SIG-M5 treated with dmso at 0.1 percent for 504 hours (cell line): ENCODE results near the gene RIPK3.

Source experiments
- DNase-seq: peaks from one replicate; lab custom pipeline; 2025; ENCODE audit not compliant: unreplicated experiment; lab: John Stamatoyannopoulos, UW

Gene RIPK3

DNA sequence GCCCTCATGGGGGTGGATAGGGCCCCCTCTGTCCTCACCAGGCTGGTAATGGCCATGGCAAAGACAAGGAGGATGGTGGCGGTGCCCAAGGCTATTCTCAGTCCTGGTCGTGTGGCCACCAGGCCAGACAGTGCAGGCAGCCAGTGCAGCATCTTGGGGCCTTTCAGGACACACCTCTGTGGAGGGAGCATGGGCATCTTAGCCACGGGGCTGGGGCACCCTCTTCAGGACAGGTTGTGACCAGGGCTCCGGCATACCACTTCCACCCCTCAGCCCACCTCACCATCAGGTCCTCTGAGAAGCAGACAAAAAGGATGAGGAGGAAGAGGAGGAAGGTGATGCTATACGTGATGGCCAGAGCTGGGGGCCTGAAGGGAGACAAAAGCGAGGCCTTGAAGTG is 15.8 kb downstream of the RIPK3 start:
- DNase-seq: no peak

DNA sequence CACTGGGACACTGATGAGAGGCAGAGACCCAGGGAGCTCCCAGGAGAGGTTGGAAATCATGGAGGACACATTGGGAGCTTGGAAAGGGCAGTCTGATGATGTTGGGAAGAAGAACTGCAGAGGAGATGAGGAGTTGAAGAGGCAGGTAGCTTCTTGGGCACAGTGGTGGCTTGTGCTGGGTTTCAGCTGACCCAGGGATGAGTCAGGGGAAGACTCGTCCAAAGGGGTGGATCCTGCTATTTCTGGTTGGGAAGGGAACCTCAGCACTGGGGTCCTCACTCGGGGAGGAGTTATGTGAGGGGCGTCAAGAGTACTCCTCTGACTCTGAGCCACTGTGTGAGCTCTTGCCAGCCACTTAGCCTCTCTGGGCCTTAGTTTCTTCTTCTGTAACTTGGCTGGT is 16.4 kb downstream of the RIPK3 start:
- no peak for DNase-seq

DNA sequence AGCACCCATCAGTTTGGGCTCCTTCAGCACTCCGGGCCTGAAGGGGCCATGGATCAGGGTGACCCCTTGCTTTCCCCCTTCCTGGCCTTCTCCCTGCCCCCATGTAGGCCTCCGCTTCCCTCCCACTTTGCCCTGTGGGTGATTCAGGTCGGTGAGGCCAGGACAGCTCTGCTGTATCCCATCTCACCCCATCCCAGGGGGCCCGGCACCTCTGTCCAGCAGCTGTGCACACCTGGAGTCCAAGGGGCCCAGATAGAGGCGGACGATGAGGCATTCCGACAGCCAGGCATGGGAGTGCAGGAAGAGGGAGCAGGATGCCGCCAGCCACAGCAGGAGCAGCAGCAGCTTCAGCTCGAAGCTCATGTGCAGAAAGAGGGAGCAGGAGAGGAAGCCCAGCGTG is 17.1 kb downstream of the RIPK3 start:
- no peak for DNase-seq

DNA sequence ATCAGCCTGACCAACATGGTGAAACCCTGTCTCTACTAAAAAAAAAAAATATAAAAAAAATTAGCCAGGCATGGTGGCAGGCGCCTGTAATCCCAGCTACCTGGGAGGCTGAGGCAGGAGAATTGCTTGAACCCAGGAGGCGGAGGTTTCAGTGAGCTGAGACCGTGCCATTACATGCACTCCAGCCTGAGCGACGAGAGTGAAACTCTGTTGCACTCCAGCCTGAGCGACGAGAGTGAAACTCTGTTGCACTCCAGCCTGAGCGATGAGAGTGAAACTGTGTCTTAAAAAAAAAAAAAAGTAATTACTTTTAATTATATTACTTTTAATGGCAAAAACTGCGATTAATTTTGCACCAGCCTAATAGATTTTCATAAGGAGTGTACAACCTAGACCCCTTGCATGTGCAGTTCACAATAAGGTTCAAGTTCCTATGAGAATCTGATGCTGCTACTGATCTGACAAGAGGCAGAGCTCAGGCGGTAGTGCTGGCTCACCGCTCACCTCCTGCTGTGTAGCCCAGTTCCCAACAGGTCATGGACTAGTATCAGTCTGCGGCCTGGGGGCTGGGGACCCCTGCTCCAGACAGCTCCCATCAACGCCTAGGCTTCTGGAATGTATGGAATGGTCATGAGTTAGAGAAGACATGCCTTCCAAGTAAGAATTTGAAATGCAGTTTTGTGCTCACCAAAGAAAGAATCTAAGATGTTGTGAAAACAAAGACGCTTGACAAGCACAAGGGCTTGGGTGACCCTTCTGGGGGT is 18.4 kb downstream of the RIPK3 start:
- DNase-seq: no peak

DNA sequence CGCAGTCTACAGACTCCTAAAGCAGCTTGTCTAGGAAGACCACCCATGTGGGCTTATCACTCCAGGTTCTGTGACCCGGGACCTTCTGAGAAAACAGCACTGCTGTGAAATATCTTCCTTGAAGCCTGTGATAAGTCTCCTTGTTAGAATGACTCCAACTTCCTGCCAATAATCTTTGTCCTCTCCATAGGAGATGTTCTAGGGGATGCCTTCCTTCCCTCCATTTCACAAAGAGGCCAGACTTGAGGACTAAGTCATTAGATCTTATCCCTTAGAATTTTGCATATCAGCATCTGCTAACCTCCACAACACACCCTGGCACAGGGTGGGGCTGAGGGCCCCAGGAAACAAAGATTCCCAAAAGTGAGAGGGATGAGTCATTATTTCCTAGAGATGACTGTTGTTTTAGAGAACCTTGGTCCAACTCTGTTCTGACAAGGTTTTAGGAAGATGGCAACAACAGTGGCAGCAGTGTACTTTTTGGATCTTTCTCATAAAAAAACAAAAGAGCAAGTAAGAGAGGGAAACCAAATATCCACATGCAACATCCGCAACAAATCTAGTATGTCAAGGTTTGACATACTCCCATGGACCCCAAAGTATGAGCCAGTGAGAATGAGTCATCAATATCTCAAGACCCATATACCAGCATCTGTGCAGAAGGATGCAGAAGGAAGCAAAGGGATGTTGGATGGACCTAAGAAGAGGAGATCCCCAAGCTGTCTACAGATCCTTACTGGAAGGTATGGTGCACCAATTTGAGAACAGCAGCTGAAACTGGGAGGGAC is 22.5 kb downstream of the RIPK3 start:
- no peak for DNase-seq

DNA sequence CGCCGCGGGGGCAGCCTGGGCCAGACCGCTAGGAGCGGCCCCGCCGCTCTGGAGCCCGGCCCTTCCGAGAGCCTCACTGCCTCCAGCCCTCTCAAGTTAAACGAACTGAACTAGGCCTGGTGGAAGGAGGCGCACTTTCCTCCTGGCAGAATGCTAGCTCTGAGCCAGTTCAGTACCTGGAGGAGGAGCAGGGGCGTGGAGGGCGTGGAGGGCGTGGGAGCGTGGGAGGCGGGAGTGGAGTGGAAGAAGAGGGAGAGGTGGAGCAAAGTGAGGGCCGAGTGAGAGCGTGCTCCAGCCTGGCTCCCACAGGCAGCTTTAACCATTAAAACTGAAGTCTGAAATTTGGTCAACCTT is 23.2 kb downstream of the RIPK3 start:
- DNase-seq: no peak

DNA sequence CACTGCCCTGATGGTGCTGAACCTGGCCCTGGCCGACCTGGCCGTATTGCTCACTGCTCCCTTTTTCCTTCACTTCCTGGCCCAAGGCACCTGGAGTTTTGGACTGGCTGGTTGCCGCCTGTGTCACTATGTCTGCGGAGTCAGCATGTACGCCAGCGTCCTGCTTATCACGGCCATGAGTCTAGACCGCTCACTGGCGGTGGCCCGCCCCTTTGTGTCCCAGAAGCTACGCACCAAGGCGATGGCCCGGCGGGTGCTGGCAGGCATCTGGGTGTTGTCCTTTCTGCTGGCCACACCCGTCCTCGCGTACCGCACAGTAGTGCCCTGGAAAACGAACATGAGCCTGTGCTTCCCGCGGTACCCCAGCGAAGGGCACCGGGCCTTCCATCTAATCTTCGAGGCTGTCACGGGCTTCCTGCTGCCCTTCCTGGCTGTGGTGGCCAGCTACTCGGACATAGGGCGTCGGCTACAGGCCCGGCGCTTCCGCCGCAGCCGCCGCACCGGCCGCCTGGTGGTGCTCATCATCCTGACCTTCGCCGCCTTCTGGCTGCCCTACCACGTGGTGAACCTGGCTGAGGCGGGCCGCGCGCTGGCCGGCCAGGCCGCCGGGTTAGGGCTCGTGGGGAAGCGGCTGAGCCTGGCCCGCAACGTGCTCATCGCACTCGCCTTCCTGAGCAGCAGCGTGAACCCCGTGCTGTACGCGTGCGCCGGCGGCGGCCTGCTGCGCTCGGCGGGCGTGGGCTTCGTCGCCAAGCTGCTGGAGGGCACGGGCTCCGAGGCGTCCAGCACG is 23.8 kb downstream of the RIPK3 start:
- no peak for DNase-seq

DNA sequence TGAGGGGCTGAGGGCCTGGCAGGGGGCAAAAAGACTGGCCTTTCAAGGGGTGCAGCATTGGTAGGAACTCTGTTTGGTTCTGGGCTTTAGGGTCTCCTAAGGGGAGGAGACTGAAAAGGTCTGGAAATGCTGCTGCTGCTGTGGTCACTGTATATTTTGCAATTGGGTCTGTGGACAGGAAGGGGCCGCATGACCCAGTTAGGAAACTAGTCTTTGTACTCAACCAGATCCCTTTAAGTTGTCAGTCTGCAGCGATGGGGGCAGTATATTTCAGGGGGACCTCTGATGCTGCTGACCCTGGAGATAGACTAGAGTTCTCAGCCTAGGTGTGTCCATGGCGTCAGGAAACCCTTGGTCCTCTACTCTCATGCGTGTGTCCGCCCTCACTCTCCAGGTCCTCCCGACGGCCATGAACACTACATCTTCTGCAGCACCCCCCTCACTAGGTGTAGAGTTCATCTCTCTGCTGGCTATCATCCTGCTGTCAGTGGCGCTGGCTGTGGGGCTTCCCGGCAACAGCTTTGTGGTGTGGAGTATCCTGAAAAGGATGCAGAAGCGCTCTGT is 24.5 kb downstream of the RIPK3 start:
- DNase-seq: no peak

DNA sequence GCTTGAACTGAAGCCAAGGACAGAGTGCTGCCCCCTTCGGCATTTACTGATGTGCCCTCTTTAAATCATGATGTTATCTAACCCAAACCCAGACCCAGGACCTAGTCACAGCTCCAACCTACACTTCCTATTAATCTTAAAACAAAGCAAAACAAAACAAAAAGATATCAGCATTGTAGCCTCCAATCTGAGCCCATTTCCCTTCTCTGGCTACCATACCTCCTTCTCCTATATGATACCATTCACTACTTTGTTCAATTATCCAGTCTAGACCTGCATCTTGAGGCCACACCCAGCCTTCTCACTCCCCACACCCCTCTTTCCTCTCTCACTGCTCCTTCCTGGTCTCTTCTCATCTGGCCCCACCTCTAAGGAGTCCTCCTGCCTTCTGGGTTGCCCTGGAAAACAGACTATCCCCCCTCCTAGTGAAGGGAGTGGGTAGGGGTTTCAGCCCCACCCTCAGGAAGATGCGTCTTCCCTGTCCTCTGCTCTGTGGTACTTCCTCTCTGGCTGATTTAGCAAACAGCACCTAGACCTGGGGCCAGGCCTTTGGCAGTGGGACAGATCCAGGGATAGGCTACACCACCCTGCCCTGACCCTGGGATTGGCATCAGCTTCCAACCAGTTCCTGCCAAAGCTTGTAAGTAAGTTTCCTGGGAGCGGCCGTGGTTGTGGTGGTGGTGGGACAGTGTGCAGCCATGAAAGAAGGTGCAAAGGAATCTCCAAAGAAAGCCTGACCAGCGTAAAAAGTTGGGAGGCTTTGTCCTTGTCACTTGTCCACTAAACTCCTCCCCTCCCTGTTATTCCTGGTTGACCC is 25.2 kb downstream of the RIPK3 start:
- no peak for DNase-seq

DNA sequence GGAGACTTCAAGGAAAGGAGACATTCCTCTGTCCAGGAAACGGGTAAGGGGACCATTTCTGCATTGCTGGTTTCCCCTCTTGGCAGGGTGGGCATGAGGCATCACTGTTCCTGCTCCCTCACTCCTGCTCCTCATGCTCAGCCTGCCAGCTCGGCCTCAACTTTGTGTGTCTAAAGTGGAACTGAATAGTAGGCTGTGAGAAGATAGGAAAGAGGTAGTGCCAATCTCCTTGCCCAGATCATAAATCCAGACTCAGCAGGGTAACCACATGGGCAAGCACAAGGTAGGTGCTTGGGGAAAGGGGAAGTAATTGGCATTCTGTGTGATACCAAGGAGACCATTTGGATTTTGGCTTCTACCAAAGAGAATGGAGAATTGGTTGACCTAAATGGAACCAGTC is 25.9 kb downstream of the RIPK3 start:
- DNase-seq: no peak

DNA sequence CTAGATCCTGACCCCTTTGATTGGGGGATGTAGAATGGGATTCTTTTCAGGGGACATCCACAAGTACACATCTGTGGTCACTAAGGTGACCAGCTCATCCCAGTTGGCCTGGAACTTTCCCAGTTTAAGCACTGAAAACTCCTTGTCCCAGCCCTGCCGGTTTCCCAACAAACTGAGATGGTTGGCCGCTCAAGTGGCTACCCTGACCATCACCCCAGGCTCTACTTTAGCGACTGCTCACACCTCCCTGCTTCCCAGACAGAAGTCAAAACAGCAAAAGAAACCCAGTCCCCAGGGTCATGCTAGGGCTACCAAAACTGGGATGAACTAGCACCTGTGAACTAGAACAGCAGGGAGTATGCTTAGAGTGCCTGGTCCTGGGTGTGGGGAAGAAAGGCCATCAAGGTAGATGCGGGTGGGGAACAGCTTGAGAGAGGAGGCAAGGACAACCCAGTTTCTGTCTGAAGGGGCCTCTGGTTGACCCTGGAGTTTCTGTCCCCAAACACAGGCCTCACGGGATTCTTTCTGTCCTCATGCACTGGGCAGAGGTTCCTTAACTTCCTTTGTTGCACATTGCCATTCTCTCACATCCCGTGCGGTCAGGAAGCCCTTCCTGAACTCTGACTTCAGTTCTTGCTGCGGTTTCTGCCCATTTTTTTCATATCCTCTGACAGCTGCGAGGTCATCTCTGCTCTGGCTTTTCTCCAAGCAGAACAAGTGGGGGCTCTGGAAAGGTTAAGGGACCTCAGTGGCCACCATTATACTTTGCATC is 26.9 kb downstream of the RIPK3 start:
- DNase-seq: peak; percentile 70

DNA sequence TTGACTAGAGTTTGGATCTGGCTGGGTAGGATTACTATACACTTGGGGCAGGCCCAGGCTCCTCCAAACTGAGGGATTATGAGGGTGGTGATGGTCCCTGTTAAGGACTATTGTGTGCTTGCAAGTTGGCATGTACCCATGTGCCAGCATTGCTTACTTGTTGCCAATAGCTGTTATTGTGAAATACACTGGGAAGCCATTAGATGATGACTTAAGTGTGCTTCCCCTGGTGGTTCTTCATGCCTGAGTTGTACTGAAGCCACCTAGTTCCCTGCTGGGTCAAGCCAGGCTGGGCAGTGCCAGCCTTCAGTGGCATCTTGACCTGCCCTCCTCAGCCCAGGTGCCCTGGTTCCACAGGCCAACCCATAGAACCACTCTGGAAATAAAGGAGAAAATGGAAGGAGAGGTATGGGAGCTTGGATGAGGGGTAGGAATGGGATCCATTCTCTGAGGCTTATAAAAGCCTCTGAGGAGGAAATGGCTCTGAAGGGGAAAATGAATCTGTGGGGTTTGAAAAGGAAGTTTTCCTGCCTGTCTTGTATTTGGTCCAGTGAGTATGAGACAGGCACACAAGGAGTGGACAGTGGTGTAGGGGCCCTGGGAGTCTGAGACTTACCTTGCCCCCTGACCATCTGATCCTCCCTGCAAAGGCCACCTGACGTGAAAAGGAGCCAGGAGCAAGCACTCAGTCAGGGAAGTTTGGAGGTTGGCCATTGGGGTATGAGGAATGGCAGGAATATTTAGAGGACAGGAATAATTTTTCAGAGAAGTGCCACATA is 27.8 kb downstream of the RIPK3 start:
- peak; percentile 25 for DNase-seq

DNA sequence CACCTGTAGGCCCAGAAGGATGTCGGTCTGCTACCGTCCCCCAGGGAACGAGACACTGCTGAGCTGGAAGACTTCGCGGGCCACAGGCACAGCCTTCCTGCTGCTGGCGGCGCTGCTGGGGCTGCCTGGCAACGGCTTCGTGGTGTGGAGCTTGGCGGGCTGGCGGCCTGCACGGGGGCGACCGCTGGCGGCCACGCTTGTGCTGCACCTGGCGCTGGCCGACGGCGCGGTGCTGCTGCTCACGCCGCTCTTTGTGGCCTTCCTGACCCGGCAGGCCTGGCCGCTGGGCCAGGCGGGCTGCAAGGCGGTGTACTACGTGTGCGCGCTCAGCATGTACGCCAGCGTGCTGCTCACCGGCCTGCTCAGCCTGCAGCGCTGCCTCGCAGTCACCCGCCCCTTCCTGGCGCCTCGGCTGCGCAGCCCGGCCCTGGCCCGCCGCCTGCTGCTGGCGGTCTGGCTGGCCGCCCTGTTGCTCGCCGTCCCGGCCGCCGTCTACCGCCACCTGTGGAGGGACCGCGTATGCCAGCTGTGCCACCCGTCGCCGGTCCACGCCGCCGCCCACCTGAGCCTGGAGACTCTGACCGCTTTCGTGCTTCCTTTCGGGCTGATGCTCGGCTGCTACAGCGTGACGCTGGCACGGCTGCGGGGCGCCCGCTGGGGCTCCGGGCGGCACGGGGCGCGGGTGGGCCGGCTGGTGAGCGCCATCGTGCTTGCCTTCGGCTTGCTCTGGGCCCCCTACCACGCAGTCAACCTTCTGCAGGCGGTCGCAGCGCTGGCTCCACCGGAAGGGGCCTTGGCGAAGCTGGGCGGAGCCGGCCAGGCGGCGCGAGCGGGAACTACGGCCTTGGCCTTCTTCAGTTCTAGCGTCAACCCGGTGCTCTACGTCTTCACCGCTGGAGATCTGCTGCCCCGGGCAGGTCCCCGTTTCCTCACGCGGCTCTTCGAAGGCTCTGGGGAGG is 28.9 kb downstream of the RIPK3 start, which contains the start of gene LTB4R:
Gene LTB4R, plus strand, starts transcription at position 857 of the 959 bp plus-strand sequence. CDS start 4,150 bp downstream, outside the sequence.
- peak; percentile 22 for DNase-seq

DNA sequence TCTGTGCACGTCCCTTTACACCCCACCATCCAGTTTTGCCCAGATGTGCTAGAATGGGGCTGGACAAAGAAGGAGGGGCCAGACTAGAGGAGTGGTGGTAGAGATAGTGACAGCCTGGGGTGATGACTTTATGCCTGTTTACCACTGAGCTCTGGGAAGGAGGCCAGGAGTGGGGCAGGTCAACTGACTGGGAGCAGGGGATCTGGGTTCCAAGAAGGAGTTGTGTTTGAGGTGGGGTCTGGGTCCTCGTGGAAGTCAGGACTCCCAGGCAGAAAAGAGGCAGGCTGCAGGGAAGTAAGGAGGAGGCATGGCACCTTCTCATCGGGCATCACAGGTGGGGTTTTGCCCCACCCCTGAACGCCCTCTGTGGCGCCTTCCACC is 29.5 kb downstream of the RIPK3 start:
- DNase-seq: no peak

DNA sequence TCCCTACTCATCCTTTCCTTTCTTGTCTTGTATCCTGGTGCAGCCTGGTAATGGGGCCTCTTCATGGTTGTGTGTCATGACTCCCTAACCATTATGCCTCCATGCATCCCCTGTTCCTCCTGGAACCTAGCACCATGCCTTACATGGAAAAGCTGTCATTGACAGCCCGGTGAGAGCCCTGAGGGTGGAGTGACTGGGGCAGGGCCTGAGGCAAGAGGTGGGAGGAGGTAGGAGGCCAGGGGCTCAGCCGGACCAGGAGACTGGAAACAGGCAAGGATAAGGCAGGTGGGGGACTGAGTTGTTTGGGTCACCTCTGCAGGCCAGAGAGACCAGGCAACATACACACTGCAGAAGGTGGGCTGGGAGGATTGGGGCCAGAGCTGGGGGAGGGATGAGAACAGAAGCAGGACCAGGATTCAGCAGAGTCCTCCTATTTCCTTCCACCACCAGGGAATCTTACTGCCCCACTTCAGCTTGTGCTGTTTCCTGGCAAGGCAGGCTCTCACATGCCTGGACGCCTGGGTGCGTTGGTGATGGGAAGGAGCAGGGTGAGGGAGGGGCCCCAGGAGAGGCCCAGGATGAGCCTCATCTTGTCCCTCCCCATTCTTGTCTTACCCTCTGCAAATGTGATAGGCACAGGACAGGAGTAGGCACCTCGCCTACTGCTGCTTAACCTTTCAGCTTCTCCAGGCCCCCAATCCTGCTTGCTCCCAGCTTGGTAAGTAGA is 30.1 kb downstream of the RIPK3 start, which contains the start of gene LTB4R2:
Gene LTB4R2, plus strand, starts transcription at position 603 of the 727 bp plus-strand sequence. CDS start 525 bp downstream, outside the sequence.
- DNase-seq: no peak

DNA sequence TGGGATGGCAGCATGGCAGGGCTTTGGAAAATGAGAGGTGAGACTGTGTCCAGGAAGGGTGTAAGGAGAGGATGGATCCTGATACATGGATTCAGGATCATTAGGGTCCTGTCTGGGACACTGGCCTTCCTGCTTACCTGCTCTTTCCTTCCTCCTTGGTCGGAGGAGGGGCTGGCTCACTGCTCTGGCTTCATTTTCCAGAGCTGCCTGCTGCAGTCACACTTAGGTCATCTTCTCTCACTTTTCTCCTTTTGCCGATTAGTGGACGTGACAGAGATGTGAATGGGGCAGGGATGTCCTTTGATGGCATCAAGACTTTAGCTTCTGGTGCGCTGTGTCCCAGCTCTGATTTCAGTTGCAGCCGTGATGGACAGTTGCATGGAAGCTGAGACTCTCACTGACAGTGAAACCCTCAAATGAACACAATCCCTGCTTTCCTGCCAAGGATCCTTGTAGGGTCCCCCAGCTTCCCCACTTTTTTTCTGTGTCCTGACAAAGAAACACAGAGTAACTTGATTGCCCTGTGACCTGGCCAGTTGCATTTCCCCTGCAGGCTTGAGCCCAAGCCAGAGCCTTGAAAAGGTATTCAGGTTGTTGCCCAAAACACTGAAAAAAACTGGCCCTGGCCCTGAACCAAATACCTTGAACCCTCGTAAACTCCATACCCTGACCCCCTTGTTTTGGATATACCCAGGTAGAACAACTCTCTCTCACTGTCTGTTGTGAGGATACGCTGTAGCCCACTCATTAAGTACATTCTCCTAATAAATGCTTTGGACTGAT is 31.3 kb downstream of the RIPK3 start:
- no peak for DNase-seq
